ENCODE results near the gene ELN.
"Not testable (repeated sequence)": the region's sequence is repeated elsewhere in the genome, so short reads cannot be mapped to it uniquely, and the experiment has no call there.

ELN gene

GRCh38 chr7:74027683-74028320 lies at the start of gene ELN:
Gene ELN (plus strand): TSS chr7:74028173. CDS start chr7:74028188, 15 bp downstream.
- DNase-seq = peak; percentile 93

GRCh38 chr7:73978661-73979563 lies 49.1 kb upstream of the ELN start:
- DNase-seq = peak; percentile 52

DNA sequence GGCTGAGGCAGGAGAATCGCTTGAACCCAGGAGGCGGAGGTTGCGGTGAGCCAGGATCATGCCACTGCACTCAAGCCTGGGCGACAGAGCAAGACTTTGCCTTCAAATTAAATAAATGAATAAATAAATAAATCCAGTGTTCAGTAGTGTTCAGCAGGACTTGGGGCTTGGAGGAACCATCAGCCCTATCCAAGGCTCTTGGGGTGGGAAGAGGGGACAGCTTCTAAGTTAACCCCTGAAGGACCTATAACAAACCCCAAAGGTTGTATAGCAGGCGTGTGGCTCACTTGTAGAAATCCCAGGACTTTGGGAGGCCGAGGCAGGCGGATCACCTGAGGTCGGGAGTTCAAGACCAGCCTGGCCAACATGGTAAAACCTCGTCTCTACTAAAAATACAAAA lies 48.3 kb upstream of the ELN start:
- DNase-seq = not testable (repeated sequence)

DNA sequence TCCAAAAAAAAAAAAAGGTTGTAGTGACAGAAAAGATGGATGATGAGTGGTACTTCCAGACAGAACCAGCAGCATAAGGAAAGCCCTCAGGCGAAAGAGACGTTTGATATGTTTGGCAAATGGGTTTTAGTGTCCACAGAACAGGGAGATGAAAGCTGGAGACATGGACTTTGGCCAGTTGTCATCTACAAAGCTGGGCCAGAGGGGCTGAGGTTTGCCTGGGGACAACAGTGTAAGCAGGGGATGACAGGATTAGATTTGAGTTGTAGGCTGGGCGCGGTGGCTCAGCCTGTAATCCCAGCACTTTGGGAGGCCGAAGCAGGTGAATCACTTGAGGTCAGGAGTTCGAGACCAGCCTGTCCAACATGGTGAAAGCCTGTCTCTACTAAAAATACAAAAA lies 47.8 kb upstream of the ELN start:
- DNase-seq = peak; percentile 22

DNA sequence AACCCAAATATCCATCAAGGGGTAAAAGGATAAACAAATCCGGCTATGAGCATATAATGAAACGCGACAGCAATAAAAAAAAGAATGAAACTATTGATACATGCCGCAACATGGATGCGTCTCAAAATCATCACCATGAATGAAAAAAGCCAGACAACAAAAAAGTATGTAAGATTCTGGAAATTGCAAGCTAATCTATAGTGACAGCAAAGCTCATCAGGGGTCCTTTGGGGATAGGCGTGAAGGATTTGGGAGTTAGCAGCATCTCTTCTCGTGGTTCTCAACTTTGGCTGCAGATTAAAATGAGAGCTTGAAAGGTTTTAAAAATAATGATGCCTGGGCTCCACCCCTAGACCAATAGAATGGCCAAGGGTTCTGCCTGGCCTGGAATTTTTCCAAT lies 46.0 kb upstream of the ELN start:
- no peak for DNase-seq

DNA sequence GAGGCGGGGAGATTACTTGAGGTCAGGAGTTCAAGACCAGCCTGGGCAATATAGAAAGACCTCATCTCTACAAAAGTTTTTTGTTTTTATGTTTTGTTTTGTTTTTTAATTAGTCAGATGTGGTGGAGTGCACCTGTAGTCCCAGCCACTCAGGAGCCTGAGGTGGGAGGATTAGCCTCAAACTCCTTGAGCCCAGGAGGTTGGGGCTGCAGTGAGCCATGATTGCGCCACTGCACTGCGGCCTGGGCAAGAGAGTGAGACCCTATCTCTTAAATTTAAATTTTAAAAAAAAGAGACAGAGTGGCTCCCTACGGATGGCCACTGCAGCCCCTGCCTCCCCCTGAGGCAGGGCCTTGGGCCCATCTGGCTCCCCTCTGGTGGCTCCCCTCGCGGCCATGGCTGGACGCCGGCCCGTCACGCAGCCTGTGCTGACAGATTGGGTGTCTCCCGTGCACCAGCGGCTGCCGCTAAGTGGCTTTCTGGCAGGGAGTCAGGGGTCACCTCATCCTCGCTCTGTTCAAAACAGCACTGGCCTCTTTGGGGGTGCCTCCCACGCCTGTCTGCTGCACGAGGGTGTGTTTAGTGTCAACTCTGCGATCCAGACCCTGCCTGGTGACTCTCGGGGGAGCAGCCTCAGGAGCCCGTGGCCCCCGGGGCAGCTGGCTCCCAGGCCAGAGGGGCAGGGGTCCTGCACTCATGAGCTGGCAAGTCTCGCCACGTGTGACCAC lies 44.4 kb upstream of the ELN start:
- DNase-seq = peak; percentile 45

DNA sequence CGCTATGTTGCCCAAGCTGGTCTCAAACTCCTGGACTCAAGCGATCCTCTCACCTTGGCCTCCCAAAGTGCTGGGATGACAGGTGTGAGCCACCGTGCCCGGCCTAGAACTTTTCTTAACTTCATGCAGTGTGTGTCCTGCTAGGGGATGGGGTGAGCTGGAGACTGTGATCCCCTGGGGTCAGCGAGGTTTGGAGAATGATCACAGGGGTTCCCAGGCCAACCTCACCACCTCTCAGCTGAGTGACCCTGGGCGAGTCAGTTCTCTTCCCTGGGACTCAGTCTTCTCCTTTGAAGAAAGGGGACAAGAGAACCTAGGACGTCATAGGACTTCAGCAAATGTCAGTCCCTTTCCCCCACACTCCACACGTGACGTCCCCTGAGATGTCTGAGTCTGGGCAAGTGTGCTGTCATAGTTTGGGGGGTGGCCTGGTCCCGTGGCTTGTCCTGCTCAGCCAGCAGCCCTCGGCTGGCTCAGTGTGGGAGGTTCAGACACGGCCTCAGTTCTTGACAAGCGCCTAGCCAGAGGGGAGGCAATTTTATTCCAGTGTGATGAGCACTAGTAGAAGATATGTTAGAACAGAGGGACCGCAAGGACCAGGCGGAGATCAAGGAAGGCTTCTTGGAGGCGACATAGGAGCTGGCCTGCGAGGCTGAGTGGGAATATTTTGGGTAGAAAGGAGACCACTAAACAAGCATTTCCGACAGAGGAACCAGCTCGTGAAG lies 43.3 kb upstream of the ELN start:
- DNase-seq = no peak

GRCh38 chr7:73985737-73986141 lies 42.2 kb upstream of the ELN start:
- DNase-seq = no peak

- DNase-seq = no peak
Observed at GRCh38 chr7:73986158-73986631, 41.8 kb upstream of the ELN start.

DNA sequence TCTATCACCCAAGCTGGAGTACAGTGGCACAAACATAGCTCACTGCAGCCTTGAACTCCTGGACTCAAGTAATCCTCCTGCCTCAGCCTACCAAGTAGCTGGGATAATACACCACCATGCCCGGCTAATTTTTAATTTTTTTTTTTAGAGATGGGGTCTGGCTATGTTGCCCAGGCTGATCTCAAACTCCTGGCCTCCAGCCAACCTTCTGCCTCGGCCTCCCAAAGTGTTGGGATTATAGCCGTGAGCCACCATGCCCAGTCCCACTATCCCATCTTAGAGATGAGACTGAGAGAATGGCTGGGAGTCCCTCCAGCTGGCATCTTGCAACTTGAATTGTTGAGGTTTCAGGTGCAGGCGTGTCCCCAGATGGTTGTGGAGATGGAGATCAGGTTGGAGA lies 40.7 kb upstream of the ELN start:
- no peak for DNase-seq

GRCh38 chr7:73988197-73988596 lies 39.8 kb upstream of the ELN start:
- no peak for DNase-seq

DNA sequence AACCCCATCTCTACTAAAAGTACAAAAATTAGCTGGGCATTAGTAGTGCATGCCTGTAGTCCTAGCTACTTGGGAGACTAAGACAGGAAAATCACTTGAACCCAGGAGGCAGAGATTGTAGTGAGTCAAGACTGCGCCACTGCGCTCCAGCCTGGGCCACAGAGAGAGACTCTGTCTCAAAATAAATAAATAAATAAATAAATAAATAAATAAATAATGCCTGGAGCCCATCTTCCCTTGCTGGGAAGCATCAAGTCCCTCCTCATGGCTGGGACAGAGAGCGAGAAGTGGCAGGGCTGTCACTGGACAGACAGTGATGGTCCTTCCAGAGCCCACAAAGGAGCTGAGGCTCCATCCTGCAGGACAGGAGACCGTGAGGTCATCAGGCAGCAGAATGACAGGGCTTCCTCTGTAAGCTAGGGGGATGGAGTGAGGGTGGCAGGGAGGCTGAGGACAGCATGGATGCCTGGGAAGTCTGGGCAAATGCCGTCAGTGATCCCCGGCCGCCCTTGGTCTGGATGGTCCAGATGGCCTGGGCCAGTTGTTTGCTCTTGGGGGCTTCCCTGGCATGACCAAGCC lies 36.4 kb upstream of the ELN start:
- DNase-seq = no peak

GRCh38 chr7:73992101-73992562 lies 35.8 kb upstream of the ELN start:
- peak; percentile 73 for DNase-seq

GRCh38 chr7:73994023-73994422 lies 34.0 kb upstream of the ELN start:
- DNase-seq = no peak

DNA sequence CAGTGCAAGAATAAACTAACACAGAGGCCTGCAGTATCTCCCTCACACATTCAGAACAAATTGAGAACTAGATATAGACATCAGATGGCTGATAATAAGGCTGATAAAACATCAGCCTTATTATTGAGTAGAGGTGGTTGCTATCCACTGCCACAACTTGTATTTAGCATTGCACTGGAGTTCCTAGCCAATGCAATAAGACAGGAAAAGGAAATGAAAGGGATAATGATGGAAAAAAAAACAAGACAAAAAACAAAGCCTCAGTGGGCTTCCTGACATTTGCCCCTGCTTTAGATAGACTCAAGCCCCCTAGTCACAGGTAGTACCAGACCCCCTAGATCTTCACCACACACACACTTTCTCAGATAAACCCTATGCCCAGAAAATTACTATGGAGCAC lies 33.2 kb upstream of the ELN start:
- DNase-seq = no peak

DNA sequence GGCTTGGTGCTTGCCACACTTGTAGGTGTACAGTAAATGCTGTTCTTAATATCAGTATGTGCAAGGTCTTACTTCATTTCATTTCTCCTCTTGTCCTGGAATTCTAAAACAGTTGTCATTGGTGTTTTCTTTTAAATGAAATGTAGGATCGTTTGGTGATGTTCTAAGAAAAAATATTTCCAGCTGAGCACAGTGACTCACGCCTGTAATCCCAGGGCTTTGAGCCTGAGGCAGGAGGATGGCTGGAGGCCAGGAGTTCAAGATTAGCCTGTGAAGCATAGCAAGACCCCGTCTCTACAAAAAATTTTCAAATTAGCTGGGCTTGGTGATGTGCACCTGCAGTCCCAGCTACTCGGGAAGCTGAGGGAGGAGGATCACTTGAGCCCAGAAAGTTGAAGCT lies 32.6 kb upstream of the ELN start:
- no peak for DNase-seq

- DNase-seq = no peak
Observed at GRCh38 chr7:73995821-73996511, 32.0 kb upstream of the ELN start.

DNA sequence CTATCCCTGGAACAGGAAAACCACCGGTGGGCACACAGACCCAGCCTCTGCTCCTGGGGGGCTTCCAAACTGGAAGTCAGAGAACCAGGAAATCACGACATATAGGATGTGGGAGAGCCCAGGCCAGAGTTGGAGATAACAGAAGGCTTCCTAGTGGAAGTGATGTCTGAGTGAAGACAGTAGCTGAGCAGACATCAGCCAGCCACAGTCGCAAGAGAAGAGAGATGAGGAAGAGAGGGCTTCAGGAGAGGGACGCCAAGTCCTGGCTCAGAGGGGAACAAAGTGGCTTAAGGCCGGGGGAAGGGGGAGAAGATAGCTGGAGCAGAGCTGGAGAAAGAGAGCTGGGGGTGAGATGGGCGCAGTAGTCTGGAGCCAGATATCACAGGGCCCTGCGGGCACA lies 30.9 kb upstream of the ELN start:
- DNase-seq = no peak

GRCh38 chr7:73999664-74000435 lies 28.1 kb upstream of the ELN start:
- DNase-seq = peak; percentile 89

GRCh38 chr7:74000489-74001149 lies 27.4 kb upstream of the ELN start:
- no peak for DNase-seq
